Natural killer cell treated with Interleukin-12 subunit alpha and Interleukin-12 subunit beta and Interleukin-15 and Interleukin-18, amount 100 ng/mL, for 72 hours (primary cell): Measurements from ENCODE around the gene ST6GAL1. TPM values are rescaled to one million over a fixed set of nuclear protein-coding genes. Genes with fewer than 3 reads are reported as not detected.
A peak's percentile ranks its signal among the peaks of the same experiment; 100 is the strongest.
"Not testable (repeated sequence)": the region's sequence is repeated elsewhere in the genome, so short reads cannot be mapped to it uniquely, and the experiment has no call there.

Source experiments
- ATAC-seq, 2 donors: fragments of 150-1000 bp; cut with Tn5 transposase in 1 of 2; sonication (Bioruptor Pico), chemical (Tn5 transposase) in 1 of 2; 2 replicates each; pipeline ENCODE4 v1.10.0; 2021
- DNase-seq: peaks from one replicate; pipeline ENCODE4 v3.0.0; 2022; ENCODE audit warnings: low spot score
- H3K27ac Mint-ChIP-seq, 2 donors: 1 replicate in 1 of 2; 2 replicates in 1 of 2; pipeline ENCODE4 v1.8.0; 2022; ENCODE audit warnings: mixed read lengths in 2 of 2, mild to moderate bottlenecking in 1 of 2, moderate library complexity in 1 of 2
- H3K27me3 Mint-ChIP-seq, 2 donors: 1 replicate in 1 of 2; 2 replicates in 1 of 2; pipeline ENCODE4 v1.8.0; 2022; ENCODE audit warnings: mixed read lengths in 2 of 2
- H3K36me3 Mint-ChIP-seq: one replicate; pipeline ENCODE4 v1.8.0; 2022; ENCODE audit warnings: mixed read lengths
- H3K4me1 Mint-ChIP-seq, 2 donors: 1 replicate in 1 of 2; 2 replicates in 1 of 2; pipeline ENCODE4 v1.8.0; 2022; ENCODE audit warnings: low read depth in 2 of 2, mixed read lengths in 2 of 2, mild to moderate bottlenecking in 1 of 2
- H3K4me3 Mint-ChIP-seq: one replicate; pipeline ENCODE4 v1.8.0; 2022; ENCODE audit warnings: mixed read lengths
- H3K9me3 Mint-ChIP-seq: 2 replicates; pipeline ENCODE4 v1.8.0; 2022; ENCODE audit warnings: mixed read lengths
- total RNA-seq, 2 donors: library from RNA; stranded (reverse); gene quantifications; one replicate each; pipeline ENCODE4 v1.2.3, GENCODE V29; 2022

Gene ST6GAL1
- total RNA-seq, 2 donors from 2014 or later: 179 to 304 TPM

GRCh38 chr3:186938716-186939115 lies 8.4 kb downstream of the ST6GAL1 start:
- Mint-ChIP-seq H3K27me3 (no peaks in the 10 kb centered on the region), H3K4me1 (peaks cover 56 to 57% of the 10 kb centered on the region in 2 donors), H3K9me3 (no peaks in the 10 kb centered on the region), H3K27ac (peak overlapping the region; percentile 31 to 53), H3K4me3 (no peak overlapping the region), H3K36me3 (peaks cover 33% of the 10 kb centered on the region)
- DNase-seq (no peak), ATAC-seq (no peak)

- DNase-seq: no peak
- Mint-ChIP-seq H3K36me3 (peaks cover 41% of the 10 kb centered on the region), H3K4me3 (no peak overlapping the region), H3K27me3 (no peaks in the 10 kb centered on the region), H3K9me3 (no peaks in the 10 kb centered on the region), H3K4me1 (peaks cover 57 to 58% of the 10 kb centered on the region in 2 donors), H3K27ac (peak overlapping the region in 1 of 2 donors; percentile 70)
- ATAC-seq: no peak
Observed at GRCh38 chr3:186939536-186939935, 9.2 kb downstream of the ST6GAL1 start.

GRCh38 chr3:186940967-186941366 lies 10.6 kb downstream of the ST6GAL1 start:
- Mint-ChIP-seq H3K27me3 (no peaks in the 10 kb centered on the region), H3K4me3 (no peak overlapping the region), H3K27ac (peak overlapping the region; percentile 52 to 84), H3K4me1 (peaks cover 52 to 55% of the 10 kb centered on the region in 2 donors), H3K36me3 (peaks cover 41% of the 10 kb centered on the region), H3K9me3 (no peaks in the 10 kb centered on the region)
- no peak for DNase-seq
- no peak for ATAC-seq

- DNase-seq (no peak), ATAC-seq (no peak)
- Mint-ChIP-seq H3K27me3 (no peaks in the 10 kb centered on the region), H3K9me3 (no peaks in the 10 kb centered on the region), H3K36me3 (peaks cover 47% of the 10 kb centered on the region), H3K27ac (peak overlapping the region in 1 of 2 donors; percentile 84), H3K4me1 (peaks cover 55 to 61% of the 10 kb centered on the region in 2 donors), H3K4me3 (no peak overlapping the region)
Observed at GRCh38 chr3:186942168-186942567, 11.8 kb downstream of the ST6GAL1 start.

- peaks cover 56 to 66% of the 10 kb centered on the region in 2 donors for H3K4me1 Mint-ChIP-seq
- no peak overlapping the region for H3K4me3 Mint-ChIP-seq
- H3K9me3 Mint-ChIP-seq: no peaks in the 10 kb centered on the region
- ATAC-seq (no peak), DNase-seq (no peak)
- no peaks in the 10 kb centered on the region for H3K27me3 Mint-ChIP-seq
- H3K36me3 Mint-ChIP-seq: peaks cover 44% of the 10 kb centered on the region
- no peak overlapping the region for H3K27ac Mint-ChIP-seq
Observed at GRCh38 chr3:186945255-186945823, 15.0 kb downstream of the ST6GAL1 start.

- Mint-ChIP-seq H3K27ac (peak overlapping the region in 1 of 2 donors; percentile 9), H3K9me3 (no peaks in the 10 kb centered on the region), H3K27me3 (no peaks in the 10 kb centered on the region), H3K36me3 (peaks cover 51% of the 10 kb centered on the region), H3K4me3 (no peak overlapping the region), H3K4me1 (peaks cover 55 to 58% of the 10 kb centered on the region in 2 donors)
- DNase-seq (no peak), ATAC-seq (no peak)
Observed at GRCh38 chr3:186946756-186947375, 16.5 kb downstream of the ST6GAL1 start.

GRCh38 chr3:186949281-186949982 lies 19.1 kb downstream of the ST6GAL1 start:
- Mint-ChIP-seq H3K4me3 (peak overlapping the region; percentile 33), H3K36me3 (peaks cover 50% of the 10 kb centered on the region), H3K4me1 (peaks cover 66 to 75% of the 10 kb centered on the region in 2 donors), H3K27me3 (no peaks in the 10 kb centered on the region), H3K27ac (peak overlapping the region; percentile 26 to 52), H3K9me3 (peaks cover 9% of the 10 kb centered on the region)
- DNase-seq (no peak), ATAC-seq (no peak)

GRCh38 chr3:186950402-186951093 lies 20.2 kb downstream of the ST6GAL1 start:
- no peaks in the 10 kb centered on the region for H3K27me3 Mint-ChIP-seq
- no peak for ATAC-seq
- peaks cover 50% of the 10 kb centered on the region for H3K36me3 Mint-ChIP-seq
- H3K4me1 Mint-ChIP-seq: peaks cover 71 to 80% of the 10 kb centered on the region in 2 donors
- DNase-seq: no peak
- H3K4me3 Mint-ChIP-seq: peak overlapping the region; percentile 33
- H3K9me3 Mint-ChIP-seq: peaks cover 9% of the 10 kb centered on the region
- peak overlapping the region; percentile 44 to 95 for H3K27ac Mint-ChIP-seq

- Mint-ChIP-seq H3K36me3 (peaks cover 54% of the 10 kb centered on the region), H3K27me3 (no peaks in the 10 kb centered on the region), H3K9me3 (peaks cover 9% of the 10 kb centered on the region), H3K4me1 (peaks cover 78 to 87% of the 10 kb centered on the region in 2 donors), H3K4me3 (peak overlapping the region; percentile 87), H3K27ac (peak overlapping the region; percentile 91 to 95)
- ATAC-seq (no peak), DNase-seq (no peak)
Observed at GRCh38 chr3:186951640-186952552, 21.6 kb downstream of the ST6GAL1 start.

GRCh38 chr3:186953011-186953487 lies 22.7 kb downstream of the ST6GAL1 start:
- DNase-seq (no peak), ATAC-seq (peak; percentile 74 to 88)
- H3K4me1 Mint-ChIP-seq: peaks cover 77 to 83% of the 10 kb centered on the region in 2 donors
- H3K27ac Mint-ChIP-seq: peak overlapping the region; percentile 91 to 95
- no peaks in the 10 kb centered on the region for H3K27me3 Mint-ChIP-seq
- peak overlapping the region; percentile 87 for H3K4me3 Mint-ChIP-seq
- H3K9me3 Mint-ChIP-seq: peaks cover 9% of the 10 kb centered on the region
- peaks cover 57% of the 10 kb centered on the region for H3K36me3 Mint-ChIP-seq

- not testable (repeated sequence) for H3K9me3 Mint-ChIP-seq, H3K27me3 Mint-ChIP-seq, DNase-seq
- peaks cover 57% of the 10 kb centered on the region for H3K36me3 Mint-ChIP-seq
- peak overlapping the region; percentile 91 to 95 for H3K27ac Mint-ChIP-seq
- peak in 1 of 2 donors; percentile 47 for ATAC-seq
- H3K4me1 Mint-ChIP-seq: peaks cover 70 to 79% of the 10 kb centered on the region in 2 donors
- peak overlapping the region; percentile 84 for H3K4me3 Mint-ChIP-seq
Observed at GRCh38 chr3:186953992-186954699, 23.8 kb downstream of the ST6GAL1 start.

GRCh38 chr3:186955898-186956696 lies 25.8 kb downstream of the ST6GAL1 start:
- H3K4me1 Mint-ChIP-seq: peaks cover 72 to 79% of the 10 kb centered on the region in 2 donors
- DNase-seq (peak; percentile 84), ATAC-seq (peak; percentile 73 to 88)
- H3K36me3 Mint-ChIP-seq: peaks cover 48% of the 10 kb centered on the region
- no peaks in the 10 kb centered on the region for H3K27me3 Mint-ChIP-seq
- peak overlapping the region; percentile 84 for H3K4me3 Mint-ChIP-seq
- peaks cover 9% of the 10 kb centered on the region for H3K9me3 Mint-ChIP-seq
- H3K27ac Mint-ChIP-seq: peak overlapping the region; percentile 91 to 95
